Renal cortex interstitium (tissue), 11 donors: ENCODE results near the gene POLR2A. TPM values are rescaled to one million over a fixed set of nuclear protein-coding genes. Genes with fewer than 3 reads are reported as not detected.

Experiments used
- DNase-seq, 11 donors: peaks; one replicate each; pipeline ENCODE4 v3.0.0-alpha.2; 2013; ENCODE audit warnings: low read depth in 9 of 11, low spot score in 4 of 11; ENCODE audit errors: extremely low read depth in 1 of 11
- polyA plus RNA-seq, 3 donors: library from polyadenylated mRNA; unstranded; fragments of 120-200 nt; gene quantifications; one replicate each; pipeline ENCODE4 v1.2.1, GENCODE V29; 2013; ENCODE audit not compliant: insufficient read length in 3 of 3

The POLR2A gene
- polyA plus RNA-seq, 3 donors: 131 to 134 (median 134) TPM

DNA sequence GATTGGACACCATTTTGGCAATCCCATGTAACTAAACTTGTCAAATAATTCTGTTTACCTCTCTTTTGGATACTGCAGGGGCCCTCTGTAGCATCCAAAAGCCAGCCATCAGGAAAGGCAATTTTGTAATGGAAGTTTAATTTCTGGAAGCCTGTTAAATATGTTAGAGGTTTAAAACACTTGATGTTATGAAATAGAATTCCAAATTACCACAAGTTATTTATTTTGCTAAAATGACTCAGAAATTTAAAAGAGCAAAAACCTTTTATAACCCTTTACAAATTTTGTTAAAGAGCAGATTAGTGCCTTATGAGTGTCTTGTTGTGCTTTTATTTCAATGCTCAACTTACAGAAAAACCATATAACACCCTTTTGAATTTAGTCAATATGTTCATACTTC lies 44.7 kb downstream of the POLR2A start:
- DNase-seq: no peak

DNA sequence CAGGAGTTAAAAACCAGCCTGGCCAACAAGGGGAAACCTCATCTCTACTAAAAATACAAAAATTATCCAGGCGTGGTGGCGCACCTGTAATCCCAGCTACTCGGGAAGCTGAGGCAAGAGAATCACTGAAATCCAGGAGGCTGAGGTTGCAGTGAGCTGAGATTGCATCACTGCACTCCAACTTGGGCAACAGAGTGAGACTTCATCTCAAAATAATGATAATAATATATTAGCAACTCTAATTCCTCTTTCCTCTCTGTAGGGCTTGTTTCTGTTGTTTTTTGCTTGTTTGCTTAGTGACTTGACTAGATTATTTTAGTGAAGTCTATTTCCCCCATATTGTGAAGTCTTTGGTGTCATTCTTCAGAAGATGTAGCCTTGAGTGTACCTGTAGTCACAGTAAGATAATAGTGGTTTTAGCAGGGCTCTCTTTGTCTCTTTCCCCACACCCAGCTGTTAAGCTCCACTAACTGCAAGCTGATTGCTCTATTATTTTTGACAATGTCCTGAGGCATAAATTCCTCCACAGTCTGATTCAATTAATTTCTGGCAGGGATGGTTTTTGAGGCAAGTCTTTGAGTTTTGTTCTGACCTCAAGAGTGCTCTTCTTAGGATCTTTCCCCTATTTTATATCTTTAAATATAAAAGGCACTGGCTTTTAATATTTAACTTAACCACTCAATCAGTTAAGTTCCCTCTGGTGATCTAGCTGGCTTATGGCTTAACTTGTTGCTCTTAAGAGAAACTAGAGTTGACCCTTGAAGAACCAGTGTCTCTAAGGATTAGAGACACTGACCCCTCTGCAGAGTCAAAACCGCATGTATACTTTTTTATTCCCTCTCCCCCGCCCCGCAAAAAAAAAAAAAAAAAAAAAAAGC lies 46.1 kb downstream of the POLR2A start:
- no peak for DNase-seq

DNA sequence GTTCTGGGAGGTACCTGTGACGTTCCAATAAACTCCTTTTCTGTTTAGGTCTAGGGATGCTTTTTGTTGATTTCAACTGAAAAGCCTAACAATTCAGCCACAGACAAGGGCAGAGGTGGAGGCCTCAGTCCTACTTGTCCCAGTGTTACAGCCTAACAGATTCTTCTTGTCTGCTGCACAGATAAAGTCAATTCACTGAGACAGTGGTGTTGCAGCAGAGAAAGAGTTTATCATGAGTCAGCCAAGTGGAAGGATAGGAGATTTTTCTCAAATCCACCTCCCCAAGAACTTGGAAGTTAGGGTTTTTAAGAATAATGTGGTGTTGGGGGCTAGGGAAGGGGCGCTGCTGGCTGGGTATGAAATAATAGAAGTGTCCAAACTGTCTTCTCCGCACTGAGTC lies 53.9 kb downstream of the POLR2A start:
- no peak for DNase-seq

- DNase-seq: no peak
Measured at GRCh38 chr17:7538891-7539545, 54.9 kb downstream of the POLR2A start.

DNA sequence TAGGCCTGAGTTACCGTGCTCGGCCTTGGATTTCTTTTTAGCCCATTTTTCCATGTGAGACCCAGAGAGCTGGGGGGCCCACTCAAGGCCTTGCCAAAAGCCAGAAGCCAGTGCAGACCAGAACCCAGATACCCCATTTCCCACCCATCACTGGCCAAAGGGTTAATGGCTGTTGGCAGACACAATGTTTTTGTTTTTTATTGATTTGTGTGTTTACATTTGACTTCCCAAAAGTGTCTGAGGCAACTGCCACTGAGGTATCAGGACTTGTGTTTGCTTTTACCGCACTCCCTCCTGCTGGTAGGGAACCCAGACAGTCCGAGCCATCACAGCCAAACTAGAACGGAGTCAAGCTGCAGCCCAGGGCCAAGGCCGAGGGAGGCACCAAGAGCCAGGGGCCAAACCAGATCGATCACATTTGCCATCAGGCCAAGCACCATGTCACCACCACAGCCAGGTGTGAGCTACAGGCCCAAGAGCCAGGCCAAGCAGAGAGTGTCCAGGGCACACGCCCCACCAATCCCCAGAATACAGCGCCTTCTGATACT lies 57.0 kb downstream of the POLR2A start:
- DNase-seq: no peak

- no peak for DNase-seq
Measured at GRCh38 chr17:7544911-7545310, 60.7 kb downstream of the POLR2A start.

DNA sequence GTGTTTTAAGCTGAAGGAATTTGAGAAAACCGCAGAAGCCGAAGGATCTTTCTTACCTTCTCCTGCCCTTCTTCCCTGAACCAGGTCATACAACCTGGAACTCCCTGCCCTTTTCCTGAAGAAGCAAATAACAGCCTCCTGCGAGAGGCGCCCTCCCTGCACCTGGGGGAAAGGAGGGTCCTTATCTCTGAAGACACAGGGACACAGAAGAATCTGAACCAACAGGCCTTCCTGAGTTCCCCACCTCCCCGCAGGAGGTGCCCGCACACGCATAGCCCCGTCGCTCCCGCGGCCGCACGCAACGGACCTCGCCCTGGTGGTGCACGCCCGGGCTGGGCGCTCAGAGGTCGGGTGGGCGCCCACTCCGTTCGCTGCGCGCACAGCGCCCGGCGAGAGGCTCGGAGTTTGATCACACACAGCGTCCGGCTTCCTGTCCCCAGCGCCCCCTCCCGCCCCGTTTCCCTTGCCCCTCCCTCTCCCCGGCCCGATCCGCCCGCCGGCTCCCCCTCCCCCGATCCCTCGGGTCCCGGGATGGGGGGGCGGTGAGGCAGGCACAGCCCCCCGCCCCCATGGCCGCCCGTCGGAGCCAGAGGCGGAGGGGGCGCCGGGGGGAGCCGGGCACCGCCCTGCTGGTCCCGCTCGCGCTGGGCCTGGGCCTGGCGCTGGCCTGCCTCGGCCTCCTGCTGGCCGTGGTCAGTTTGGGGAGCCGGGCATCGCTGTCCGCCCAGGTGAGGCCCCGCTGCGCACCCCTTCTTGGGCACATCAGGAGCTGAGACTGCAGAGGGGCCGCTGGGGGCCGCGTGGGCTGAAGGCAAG lies 64.6 kb downstream of the POLR2A start, which contains the start of gene TNFSF12:
Gene TNFSF12, plus strand, starts transcription at position 474 of the 816 bp plus-strand sequence. Its CDS starts 96 bp downstream, at position 570.
- no peak for DNase-seq

Other genes with a start within 250 kb of the POLR2A start
- 10 to 100 TPM; 49.8 to 66.7 (median 64.4) TPM for gene DVL2, start 249.8 kb upstream of the POLR2A start, polyA plus RNA-seq
- 10 to 100 TPM; 51.3 to 65.8 (median 53.1) TPM for gene PHF23, start 244.9 kb upstream of the POLR2A start, polyA plus RNA-seq
- 100 to 1,000 TPM; 435 to 476 (median 455) TPM for gene GABARAP, start 241.9 kb upstream of the POLR2A start, polyA plus RNA-seq
- 100 to 1,000 TPM; 151 to 152 (median 151) TPM for gene CTDNEP1, start 232.6 kb upstream of the POLR2A start, polyA plus RNA-seq
- gene ELP5, start 232.2 kb upstream of the POLR2A start, polyA plus RNA-seq: 10 to 100 TPM; 51.6 to 63.0 (median 55.1) TPM
- gene CLDN7, start 221.9 kb upstream of the POLR2A start, polyA plus RNA-seq: 10 to 100 TPM; 41.1 to 74.2 (median 41.8) TPM
- 1 to 10 TPM; 1.8 to 2.7 (median 2.5) TPM for gene SLC2A4, start 202.6 kb upstream of the POLR2A start, polyA plus RNA-seq
- 1 to 10 TPM; 3.8 to 5.3 (median 5.2) TPM for gene YBX2, start 189.7 kb upstream of the POLR2A start, polyA plus RNA-seq
- 100 to 1,000 TPM; 313 to 353 (median 324) TPM for gene EIF5A, start 176.7 kb upstream of the POLR2A start, polyA plus RNA-seq
- 100 to 1,000 TPM in 1 of 3 donors, 10 to 100 TPM in 2; 95.6 to 101 (median 97.4) TPM for gene GPS2, start 169.0 kb upstream of the POLR2A start, polyA plus RNA-seq
- 10 to 100 TPM; 30.6 to 38.2 (median 36.1) TPM for gene NEURL4, start 155.0 kb upstream of the POLR2A start, polyA plus RNA-seq
- 10 to 100 TPM in 1 of 3 donors, 1 to 10 TPM in 2; 7.0 to 12.5 (median 7.6) TPM for gene ACAP1, start 147.8 kb upstream of the POLR2A start, polyA plus RNA-seq
- gene KCTD11, start 132.2 kb upstream of the POLR2A start, polyA plus RNA-seq: 10 to 100 TPM; 10.7 to 13.9 (median 12.0) TPM
- gene TMEM95, start 129.2 kb upstream of the POLR2A start, polyA plus RNA-seq: not detected
- gene TNK1, start 103.3 kb upstream of the POLR2A start, polyA plus RNA-seq: 1 to 10 TPM; 5.1 to 9.0 (median 6.0) TPM
- 10 to 100 TPM; 28.8 to 41.5 (median 41.4) TPM for gene PLSCR3, start 89.8 kb upstream of the POLR2A start, polyA plus RNA-seq
- 10 to 100 TPM; 81.9 to 99.2 (median 87.3) TPM for gene TMEM256, start 80.3 kb upstream of the POLR2A start, polyA plus RNA-seq
- 10 to 100 TPM; 21.4 to 36.4 (median 29.0) TPM for gene NLGN2, start 76.5 kb upstream of the POLR2A start, polyA plus RNA-seq
- under 1 TPM in 2 of 3 donors, not detected in 1; 0.10 to 0.22 TPM for gene SPEM1, start 64.0 kb upstream of the POLR2A start, polyA plus RNA-seq
- not detected for gene SPEM2, start 58.8 kb upstream of the POLR2A start, polyA plus RNA-seq
- gene SPEM3, start 55.5 kb upstream of the POLR2A start, polyA plus RNA-seq: not detected
- gene TMEM102, start 48.9 kb upstream of the POLR2A start, polyA plus RNA-seq: 1 to 10 TPM; 3.4 to 5.2 (median 4.6) TPM
- 10 to 100 TPM in 1 of 3 donors, 1 to 10 TPM in 2; 5.6 to 12.6 (median 8.0) TPM for gene FGF11, start 44.9 kb upstream of the POLR2A start, polyA plus RNA-seq
- 10 to 100 TPM in 2 of 3 donors, 1 to 10 TPM in 1; 9.3 to 10.7 (median 10.4) TPM for gene CHRNB1, start 39.3 kb upstream of the POLR2A start, polyA plus RNA-seq
- gene ZBTB4, start 4.7 kb upstream of the POLR2A start, polyA plus RNA-seq: 10 to 100 TPM; 34.9 to 54.9 (median 40.9) TPM
- under 1 TPM in 2 of 3 donors, not detected in 1; 0.26 TPM for gene SLC35G6, start 2.9 kb upstream of the POLR2A start, polyA plus RNA-seq
- gene TNFSF12, start 64.7 kb downstream of the POLR2A start, polyA plus RNA-seq: 10 to 100 TPM; 19.0 to 26.6 (median 26.6) TPM
- gene TNFSF13, start 74.4 kb downstream of the POLR2A start, polyA plus RNA-seq: 10 to 100 TPM; 10.4 to 17.2 (median 12.5) TPM
- 10 to 100 TPM; 61.6 to 86.9 (median 83.7) TPM for gene SENP3, start 77.6 kb downstream of the POLR2A start, polyA plus RNA-seq
- gene CD68, start 95.3 kb downstream of the POLR2A start, polyA plus RNA-seq: 10 to 100 TPM; 56.7 to 63.5 (median 62.6) TPM
- gene MPDU1, start 99.5 kb downstream of the POLR2A start, polyA plus RNA-seq: 100 to 1,000 TPM; 103 to 119 (median 114) TPM
- 1 to 10 TPM; 2.9 to 4.4 (median 4.0) TPM for gene SOX15, start 105.7 kb downstream of the POLR2A start, polyA plus RNA-seq
- 10 to 100 TPM; 49.6 to 51.8 (median 51.3) TPM for gene FXR2, start 130.5 kb downstream of the POLR2A start, polyA plus RNA-seq
- 100 to 1,000 TPM; 141 to 156 (median 145) TPM for gene SAT2, start 143.5 kb downstream of the POLR2A start, polyA plus RNA-seq
- gene SHBG, start 145.8 kb downstream of the POLR2A start, polyA plus RNA-seq: 1 to 10 TPM; 3.4 to 4.7 (median 4.0) TPM
- 10 to 100 TPM; 20.7 to 22.9 (median 21.0) TPM for gene ATP1B2, start 166.6 kb downstream of the POLR2A start, polyA plus RNA-seq
- gene TP53, start 203.1 kb downstream of the POLR2A start, polyA plus RNA-seq: 10 to 100 TPM; 70.5 to 75.4 (median 73.3) TPM
- 10 to 100 TPM; 12.4 to 15.3 (median 12.9) TPM for gene WRAP53, start 204.1 kb downstream of the POLR2A start, polyA plus RNA-seq
- gene EFNB3, start 220.8 kb downstream of the POLR2A start, polyA plus RNA-seq: 10 to 100 TPM; 19.9 to 27.6 (median 21.5) TPM
- gene DNAH2, start 233.4 kb downstream of the POLR2A start, polyA plus RNA-seq: under 1 TPM; 0.26 to 0.32 (median 0.29) TPM